HepG2 (cell line): ENCODE results near the gene NDUFB6. TPM values are rescaled to one million over a fixed set of nuclear protein-coding genes. Genes with fewer than 3 reads are reported as not detected.
A peak's percentile ranks its signal among the peaks of the same experiment; 100 is the strongest.

ENCODE experiments used
- ATAC-seq: fragments of 200-7000 bp; cut with Tn5 transposase; 3 replicates; pipeline ENCODE4 v1.9.1; 2020; ENCODE audit warnings: mild to moderate bottlenecking, moderate library complexity
- BruUV-seq: library from RNA; stranded (reverse); fragments of 400-500 nt; replicated peaks from 2 replicates; lab custom pipeline; 2021; lab: Mats Ljungman, UMichigan
- CTCF ChIA-PET: fragments of 300-600 bp; formaldehyde crosslinking; extraction: SDS; loops from one replicate; lab custom pipeline; 2021; ENCODE audit warnings: low total read pairs, inconsistent platforms, low intra/inter-chr PET ratio; lab: Yijun Ruan, JAX
- POLR2A ChIA-PET: fragments of 350-600 bp; sonication (Branson Sonifier 250); formaldehyde crosslinking; loops from one replicate; lab custom pipeline; 2020; ENCODE audit warnings: antibody characterized with exemption, inconsistent platforms; lab: Yijun Ruan, JAX
- DNase-seq: peaks from one replicate; pipeline ENCODE4 v3.0.0-alpha.2; 2015; ENCODE audit warnings: low spot score
- FAIRE-seq: peaks from 3 replicates; lab custom pipeline; 2011; peaks lifted over from hg19 to GRCh38; lab: Jason Lieb, UNC
- H2AFZ ChIP-seq: one replicate; pipeline ENCODE4 v1.6.1; 2011; ENCODE audit warnings: low read length, inconsistent platforms
- H3K27ac ChIP-seq: fragments of 300-600 bp; 3 replicates; pipeline ENCODE4 v1.8.0; 2011; ENCODE audit warnings: mixed run types, mild to moderate bottlenecking, mixed read lengths, low read length, inconsistent platforms; ENCODE audit not compliant: insufficient read depth; ENCODE audit errors: extremely low read length
- H3K27me3 ChIP-seq, 2 experiments: fragments of 200-600 bp in 1 of 2; 2 replicates in 1 of 2; 3 replicates in 1 of 2; pipeline versions ENCODE4 v1.6.0 to v1.8.0; 2011; ENCODE audit warnings: low read length in 2 of 2, mild to moderate bottlenecking in 2 of 2, moderate library complexity in 2 of 2, inconsistent platforms in 1 of 2; ENCODE audit not compliant: insufficient read depth in 2 of 2, control insufficient read depth in 1 of 2
- H3K36me3 ChIP-seq, 2 experiments: fragments of 200-600 bp in 1 of 2; replicated peaks in 1 of 2; 2 replicates in 1 of 2; 3 replicates in 1 of 2; pipeline versions ENCODE4 v1.5.1 to v1.8.0; 2011; ENCODE audit warnings: low read length in 2 of 2, inconsistent platforms in 1 of 2; ENCODE audit not compliant: insufficient read depth in 2 of 2, control insufficient read depth in 1 of 2
- H3K4me1 ChIP-seq: 2 replicates; pipeline ENCODE4 v1.5.1; 2012; ENCODE audit warnings: low read length, inconsistent platforms; ENCODE audit not compliant: insufficient read depth
- H3K4me2 ChIP-seq: 2 replicates; pipeline ENCODE4 v1.6.0; 2011; ENCODE audit warnings: low read depth, low read length, inconsistent platforms
- H3K4me3 ChIP-seq, 3 experiments: fragments of 200-600 bp in 1 of 3; sonication (generic), shearing (Covaris generic) in 1 of 3; replicated peaks in 1 of 3; 2 replicates each; pipeline ENCODE4 v1.5.1; 2011 to 2016; ENCODE audit warnings: low read length in 3 of 3, inconsistent platforms in 2 of 3, low read depth in 2 of 3, mild to moderate bottlenecking in 2 of 3, control low read depth in 1 of 3, mixed read lengths in 1 of 3; ENCODE audit not compliant: insufficient read depth in 1 of 3
- H3K79me2 ChIP-seq: one replicate; pipeline ENCODE4 v1.6.1; 2011; ENCODE audit warnings: low read length, inconsistent platforms; ENCODE audit not compliant: insufficient read depth
- H3K9ac ChIP-seq: 2 replicates; pipeline ENCODE4 v1.6.0; 2011; ENCODE audit warnings: mild to moderate bottlenecking, low read depth, low read length, inconsistent platforms; ENCODE audit not compliant: insufficient read depth
- H3K9me3 ChIP-seq: 2 replicates; pipeline ENCODE4 v1.5.1; 2012; ENCODE audit warnings: mild to moderate bottlenecking, low read length
- H4K20me1 ChIP-seq: 2 replicates; pipeline ENCODE4 v1.6.0; 2011; ENCODE audit warnings: inconsistent platforms, mild to moderate bottlenecking, low read length, moderate library complexity; ENCODE audit not compliant: insufficient read depth
- ARNT ChIP-seq: fragments of 450-650 bp; IDR thresholded peaks from 2 replicates; pipeline ENCODE4 v1.6.1; 2017
- GFI1 ChIP-seq: sonication (generic); formaldehyde crosslinking; IDR thresholded peaks from 2 replicates; pipeline ENCODE4 v1.5.0; 2020; ENCODE audit warnings: missing genetic modification reagents, mild to moderate bottlenecking, borderline replicate concordance
- HES4 ChIP-seq: sonication (generic); formaldehyde crosslinking; IDR thresholded peaks from 2 replicates; pipeline ENCODE4 v1.9.0; 2021; ENCODE audit warnings: mild to moderate bottlenecking, missing genetic modification reagents, borderline replicate concordance
- HNF4A ChIP-seq: sonication (generic); formaldehyde crosslinking; IDR thresholded peaks from 2 replicates; pipeline ENCODE4 v1.4.0; 2020; ENCODE audit warnings: missing genetic modification reagents
- HNF4G ChIP-seq, 2 experiments: sonication (generic) in 1 of 2; formaldehyde crosslinking in 1 of 2; IDR thresholded peaks; 2 replicates each; pipeline versions ENCODE4 v1.4.0 to v1.6.1; 2011 to 2020; ENCODE audit warnings: borderline replicate concordance in 2 of 2, low read depth in 2 of 2, mild to moderate bottlenecking in 2 of 2, low read length in 1 of 2, missing genetic modification reagents in 1 of 2, moderate library complexity in 1 of 2
- IRX3 ChIP-seq: sonication (generic); formaldehyde crosslinking; IDR thresholded peaks from 2 replicates; pipeline ENCODE4 v1.8.1; 2023; ENCODE audit warnings: mild to moderate bottlenecking, low read depth, missing genetic modification reagents, borderline replicate concordance
- SALL1 ChIP-seq: sonication (generic); formaldehyde crosslinking; IDR thresholded peaks from 2 replicates; pipeline ENCODE4 v1.8.0; 2022; ENCODE audit warnings: mild to moderate bottlenecking, missing genetic modification reagents
- SAP130 ChIP-seq: IDR thresholded peaks from 2 replicates; pipeline ENCODE4 v1.6.1; 2016; ENCODE audit warnings: low read depth
- ZFP36 ChIP-seq: fragments of 150-350 bp; IDR thresholded peaks from 2 replicates; pipeline ENCODE4 v1.6.1; 2018; ENCODE audit warnings: borderline replicate concordance, low read length, low read depth; ENCODE audit not compliant: partially characterized antibody
- ZFP36L1 ChIP-seq: sonication (generic); formaldehyde crosslinking; IDR thresholded peaks from 2 replicates; pipeline ENCODE4 v1.8.0; 2022; ENCODE audit warnings: mild to moderate bottlenecking, missing genetic modification reagents, moderate library complexity
- ZNF589 ChIP-seq: sonication (generic); formaldehyde crosslinking; conservative IDR thresholded peaks from 2 replicates; pipeline ENCODE4 v1.8.0; 2022; ENCODE audit warnings: mild to moderate bottlenecking, moderate library complexity, missing genetic modification reagents
- ZNF614 ChIP-seq: IDR thresholded peaks from 2 replicates; pipeline ENCODE4 v1.6.1; 2018; ENCODE audit warnings: missing biosample characterization, missing genetic modification reagents, inconsistent platforms, borderline replicate concordance
- ZNF678 ChIP-seq: sonication (generic); formaldehyde crosslinking; IDR thresholded peaks from 2 replicates; pipeline ENCODE4 v1.4.0; 2020; ENCODE audit warnings: mild to moderate bottlenecking, missing genetic modification reagents
- WGBS: methylation state at CpG from one replicate; pipeline ENCODE4 v1.1.6; 2017; ENCODE audit warnings: low lambda C conversion rate; 5-methylcytosine and 5-hydroxymethylcytosine counted together
- in situ Hi-C: cut with HindIII; loops from 2 replicates; pipeline ENCODE4 v1.10.0; 2017; ENCODE audit warnings: low pct_unique_long_range_greater_than_20kb; ENCODE audit not compliant: extremely low pct_ligation_motif_present
- intact Hi-C: fragments of 100-400 bp; cut with micrococcal nuclease; formaldehyde crosslinking; loops from one replicate; pipeline ENCODE4 v1.10.0; 2022; ENCODE audit not compliant: unreplicated experiment
- polyA plus RNA-seq, 8 experiments: library from polyadenylated mRNA; depleted of rRNA in 3 of 8; stranded (reverse) in 7 of 8; unstranded in 1 of 8; fragments of >200 nt; fragmentation: Illumina TruSeq in 4 of 8; extraction: Trizol in 4 of 8; gene quantifications; 2 replicates each; pipeline versions ENCODE4 v1.2.1 to v1.2.3, GENCODE V29; 2011 to 2016; ENCODE audit warnings: low read depth in 4 of 8, missing spikeins in 1 of 8, mixed read lengths in 1 of 8; ENCODE audit not compliant: insufficient read depth in 1 of 8
- total RNA-seq, 5 experiments: library from RNA; depleted of rRNA; stranded (reverse); fragments of >200 nt; fragmentation: Illumina TruSeq; extraction: Trizol; gene quantifications; 2 replicates each; pipeline ENCODE4 v1.2.3, GENCODE V29; 2016; ENCODE audit warnings: low read depth in 1 of 5

The NDUFB6 gene
- total and polyA plus RNA-seq, 2 of the 13 experiments (the other 11 are each of a cell fraction or from before 2014, with no cell fraction given): 31.2 to 81.9 TPM

DNA sequence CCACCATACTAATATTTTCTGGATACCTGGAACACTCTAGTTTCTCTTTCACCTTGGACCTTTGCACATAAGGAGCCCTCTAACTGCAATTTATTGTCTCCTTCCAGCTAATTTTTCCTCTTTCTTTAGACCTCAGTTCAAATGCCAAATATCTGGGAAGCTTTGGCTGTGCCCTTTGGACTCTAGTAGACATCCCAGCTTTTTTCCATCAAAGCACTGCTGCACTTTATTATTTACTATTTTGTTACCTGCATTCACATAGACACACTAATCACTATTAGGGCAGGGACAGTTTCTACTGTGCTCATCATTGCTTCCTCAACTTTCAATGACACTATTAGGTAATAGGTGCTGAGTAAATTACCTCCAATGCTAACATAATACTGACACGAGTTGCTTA is 49.0 kb downstream of the NDUFB6 start:
- in situ Hi-C loops: no loop called here
- Histone ChIP-seq H3K9me3 (peaks cover 5% of the 10 kb centered on the region), H3K9ac (no peak overlapping the region), H3K4me3 (peak overlapping the region in 2 of 3 experiments; percentile 8 to 80; a peak in 2 of 6 replicates), H3K79me2 (peaks cover 6% of the 10 kb centered on the region), H3K36me3 (0 out of 5 replicates have a peak, but pooled peaks cover 0 to under 1% of the 10 kb centered on the region in 2 experiments), H3K27me3 (no peaks in the 10 kb centered on the region; a peak in 1 of 5 replicates), H4K20me1 (no peaks in the 10 kb centered on the region), H3K27ac (no peak overlapping the region), H3K4me1 (peaks cover 39% of the 10 kb centered on the region), H2AFZ (no peak overlapping the region), H3K4me2 (peak overlapping the region; percentile 89)
- TF ChIP-seq HNF4G (IDR thresholded peaks at IDR 0.05; ENCODE audit: borderline replicate concordance, low read depth, low read length): peak; percentile 36; the same call in 1 of the 2 replicates
- no peak for TF ChIP-seq HNF4G (CRISPR knock-in tag; IDR thresholded peaks at IDR 0.05; ENCODE audit: borderline replicate concordance, low read depth)
- no peak for TF ChIP-seq ZNF614 (CRISPR knock-in tag)
- TF ChIP-seq SALL1 (CRISPR knock-in tag): no peak
- no peak for TF ChIP-seq ZFP36L1 (CRISPR knock-in tag)
- peak; percentile 63 for TF ChIP-seq HNF4A (CRISPR knock-in tag)
- TF ChIP-seq SAP130 (CRISPR knock-in tag): peak; percentile 36
- no peak for TF ChIP-seq ARNT
- TF ChIP-seq ZNF589: no peak
- TF ChIP-seq IRX3: no peak
- POLR2A ChIA-PET: no interaction called here
- DNase-seq: peak; percentile 9
- no TSS peak for BruUV-seq
- CTCF ChIA-PET: no interaction called here
- intact Hi-C loops: no loop called here
- 41% methylated on average over 1 of the region's 1 CpG for WGBS
- FAIRE-seq: no peak
- no peak for ATAC-seq

DNA sequence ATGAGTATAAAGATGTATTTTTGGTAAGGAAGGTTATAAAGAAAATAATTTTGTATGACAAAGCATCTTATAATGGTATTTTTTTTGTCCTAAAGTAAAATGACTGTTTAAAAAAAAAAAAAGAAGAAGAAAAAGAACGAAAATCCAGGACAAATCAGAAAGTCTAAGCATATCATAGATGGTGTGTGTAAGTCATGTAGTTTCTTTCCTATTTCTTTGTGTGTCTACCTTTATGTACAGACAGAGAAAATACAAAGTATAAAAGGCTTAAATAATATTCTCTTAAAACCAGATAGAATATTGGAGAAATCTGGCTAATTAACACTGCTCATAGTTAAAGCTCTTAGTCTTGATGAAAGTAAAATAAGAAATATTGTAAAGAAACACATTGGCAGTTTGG is 54.7 kb downstream of the NDUFB6 start:
- no peak for ATAC-seq
- Histone ChIP-seq H2AFZ (no peak overlapping the region), H3K4me2 (no peak overlapping the region), H3K36me3 (0 out of 5 replicates have a peak, but pooled peaks cover 0 to 4% of the 10 kb centered on the region in 2 experiments), H4K20me1 (no peaks in the 10 kb centered on the region), H3K27ac (no peak overlapping the region), H3K4me3 (no peak overlapping the region), H3K27me3 (no peaks in the 10 kb centered on the region), H3K9ac (no peak overlapping the region), H3K4me1 (peaks cover 9% of the 10 kb centered on the region), H3K79me2 (peaks cover 4% of the 10 kb centered on the region), H3K9me3 (peaks cover 18% of the 10 kb centered on the region)
- intact Hi-C loops: no loop called here
- ChIA-PET CTCF (no interaction called here), POLR2A (no interaction called here)
- no TSS peak for BruUV-seq
- FAIRE-seq: no peak
- no peak for TF ChIP-seq GFI1
- no peak for TF ChIP-seq HES4
- no peak for TF ChIP-seq ZNF678 (CRISPR knock-in tag)
- peak; percentile 25 for TF ChIP-seq ZFP36
- WGBS: 98% methylated on average over 1 of the region's 1 CpG
- no peak for DNase-seq
- in situ Hi-C loops: no loop called here
